Osteocyte (in vitro differentiated cells): Measurements from ENCODE around the gene PPM1F. TPM values are rescaled to one million over a fixed set of nuclear protein-coding genes. Genes with fewer than 3 reads are reported as not detected.

Experiments used
- DNase-seq: peaks from one replicate; pipeline ENCODE4 v3.0.0; 2021; ENCODE audit warnings: mixed read lengths; ENCODE audit not compliant: unreplicated experiment; ENCODE audit errors: extremely low spot score
- H3K27ac Mint-ChIP-seq: one replicate; pipeline ENCODE4 v1.8.0; 2021; ENCODE audit warnings: mild to moderate bottlenecking, mixed read lengths; ENCODE audit not compliant: unreplicated experiment
- H3K27me3 Mint-ChIP-seq: one replicate; pipeline ENCODE4 v1.8.0; 2021; ENCODE audit warnings: mixed read lengths; ENCODE audit not compliant: unreplicated experiment
- H3K36me3 Mint-ChIP-seq: one replicate; pipeline ENCODE4 v1.8.0; 2021; ENCODE audit warnings: mixed read lengths; ENCODE audit not compliant: unreplicated experiment
- H3K4me1 Mint-ChIP-seq: one replicate; pipeline ENCODE4 v1.8.0; 2021; ENCODE audit warnings: mixed read lengths; ENCODE audit not compliant: unreplicated experiment
- H3K4me3 Mint-ChIP-seq: one replicate; pipeline ENCODE4 v1.8.0; 2021; ENCODE audit warnings: mild to moderate bottlenecking, moderate library complexity, mixed read lengths; ENCODE audit not compliant: unreplicated experiment
- H3K9me3 Mint-ChIP-seq: one replicate; pipeline ENCODE4 v1.8.0; 2021; ENCODE audit warnings: mixed read lengths; ENCODE audit not compliant: unreplicated experiment
- CTCF ChIP-seq: fragments of 200-600 bp; sonication (generic); IDR thresholded peaks from 2 replicates; pipeline ENCODE4 v1.5.0; 2021; ENCODE audit warnings: antibody characterized with exemption, mild to moderate bottlenecking, moderate library complexity
- total RNA-seq: library from RNA; stranded (reverse); gene quantifications from 2 replicates; pipeline ENCODE4 v1.2.1, GENCODE V29; 2021

The PPM1F gene
- total RNA-seq, 1 donor from 2014 or later = 40.2 TPM

- DNase-seq = no peak
- Mint-ChIP-seq H3K9me3 (no peaks in the 10 kb centered on the region), H3K27ac (no peak overlapping the region), H3K4me3 (peak overlapping the region; percentile 42), H3K4me1 (peaks cover 27% of the 10 kb centered on the region), H3K36me3 (peaks cover 4% of the 10 kb centered on the region), H3K27me3 (no peaks in the 10 kb centered on the region)
- no peak for TF ChIP-seq CTCF
These were observed 1.6 kb downstream of the PPM1F start for GRCh38 chr22:21951062-21951461.

- no peak overlapping the region for H3K4me3 Mint-ChIP-seq
These were observed 2.7 kb downstream of the PPM1F start for GRCh38 chr22:21949948-21950347.

GRCh38 chr22:21949569-21949918, 3.1 kb downstream of the PPM1F start:
- Mint-ChIP-seq H3K4me3 (no peak overlapping the region), H3K9me3 (no peaks in the 10 kb centered on the region), H3K27ac (no peak overlapping the region), H3K36me3 (peaks cover 10% of the 10 kb centered on the region), H3K4me1 (peaks cover 29% of the 10 kb centered on the region), H3K27me3 (no peaks in the 10 kb centered on the region)
- no peak for TF ChIP-seq CTCF
- DNase-seq = no peak

More at GRCh38 chr22:21949948-21950347, 2.7 kb downstream of the PPM1F start:
- no peak for TF ChIP-seq CTCF
- peaks cover 7% of the 10 kb centered on the region for H3K36me3 Mint-ChIP-seq
- H3K9me3 Mint-ChIP-seq = no peaks in the 10 kb centered on the region
- H3K27ac Mint-ChIP-seq = no peak overlapping the region
- H3K4me1 Mint-ChIP-seq = peaks cover 27% of the 10 kb centered on the region
- H3K27me3 Mint-ChIP-seq = no peaks in the 10 kb centered on the region
- DNase-seq = no peak

GRCh38 chr22:21948824-21949568, 3.7 kb downstream of the PPM1F start:
- Mint-ChIP-seq H3K9me3 (no peaks in the 10 kb centered on the region), H3K36me3 (peaks cover 10% of the 10 kb centered on the region), H3K4me1 (peaks cover 30% of the 10 kb centered on the region), H3K27ac (no peak overlapping the region), H3K4me3 (no peak overlapping the region), H3K27me3 (no peaks in the 10 kb centered on the region)
- no peak for DNase-seq
- TF ChIP-seq CTCF = no peak

GRCh38 chr22:21948390-21948789, 4.3 kb downstream of the PPM1F start:
- TF ChIP-seq CTCF = no peak
- H3K27me3 Mint-ChIP-seq = no peaks in the 10 kb centered on the region
- no peak overlapping the region for H3K4me3 Mint-ChIP-seq
- H3K4me1 Mint-ChIP-seq = peaks cover 32% of the 10 kb centered on the region
- no peak overlapping the region for H3K27ac Mint-ChIP-seq
- peaks cover 10% of the 10 kb centered on the region for H3K36me3 Mint-ChIP-seq
- no peak for DNase-seq
- H3K9me3 Mint-ChIP-seq = no peaks in the 10 kb centered on the region
